ENCODE measurements around the gene ERICH6. TPM values are rescaled to one million over a fixed set of nuclear protein-coding genes. Genes with fewer than 3 reads are reported as not detected.

The ERICH6 gene
- total RNA-seq, 4 donors from 2014 or later, result not detected

DNA sequence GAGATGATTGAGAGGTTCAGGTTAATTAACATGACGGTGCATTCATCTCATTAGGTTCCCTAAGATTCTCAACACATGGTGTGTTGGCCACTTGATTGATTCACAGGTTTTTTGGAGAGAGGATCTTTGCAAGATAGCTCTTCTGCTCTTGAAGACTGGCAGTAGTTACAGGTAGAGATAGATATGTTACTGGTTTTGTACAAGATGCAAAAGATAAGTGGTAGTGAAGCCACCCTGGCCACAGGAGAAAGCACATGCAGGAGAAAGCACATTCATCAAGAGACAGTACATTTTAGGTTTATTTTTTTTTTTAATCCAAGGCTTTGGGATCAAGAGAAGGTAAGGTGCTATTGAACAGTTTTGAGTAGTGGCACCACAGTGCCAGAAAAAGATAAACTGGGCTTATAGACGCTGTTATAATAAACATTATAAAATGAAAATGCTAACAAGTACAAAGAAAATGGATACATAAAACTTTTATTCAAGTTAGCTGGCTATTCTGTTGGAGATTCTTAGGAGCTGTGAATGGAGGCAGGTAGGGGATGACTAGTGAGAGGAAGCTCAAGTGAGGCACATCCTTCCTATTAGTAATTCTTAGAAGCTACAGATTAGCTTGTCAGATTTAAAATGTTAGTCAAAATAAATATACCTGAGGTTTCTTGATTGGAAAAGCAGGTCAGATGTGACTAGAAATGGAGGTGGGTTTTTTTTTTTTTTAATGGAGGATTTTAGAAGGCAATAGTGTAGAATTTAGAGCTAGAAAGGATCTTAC lies 89.8 kb downstream of the ERICH6 start:
- Histone ChIP-seq H3K36me3 (peaks cover 0 to 6% (median 2%) of the 10 kb centered on the region in 4 donors), H3K4me3 (no peak overlapping the region), H3K27ac (no peak overlapping the region), H3K27me3 (no peaks in the 10 kb centered on the region), H3K4me1 (peaks cover 0 to 19% (median 6%) of the 10 kb centered on the region in 4 donors), H3K9me3 (no peaks in the 10 kb centered on the region)
- in situ Hi-C loops (cut with MboI; ENCODE audit: low pct_ligation_motif_present in 1 of 4, low pct_unique_long_range_greater_than_20kb in 1 of 4, low sequenced_read_pairs in 3 of 4) (no loop called here), intact Hi-C loops (cut with DNase I; ENCODE audit: low total_unique reads) (no loop called here)
- DNase-seq, result no peak
- 77% methylated on average over 2 of the region's 2 CpGs for WGBS, 2 donors (ENCODE audit: low coverage in 1 of 2)
- TF ChIP-seq, protein P1, sequence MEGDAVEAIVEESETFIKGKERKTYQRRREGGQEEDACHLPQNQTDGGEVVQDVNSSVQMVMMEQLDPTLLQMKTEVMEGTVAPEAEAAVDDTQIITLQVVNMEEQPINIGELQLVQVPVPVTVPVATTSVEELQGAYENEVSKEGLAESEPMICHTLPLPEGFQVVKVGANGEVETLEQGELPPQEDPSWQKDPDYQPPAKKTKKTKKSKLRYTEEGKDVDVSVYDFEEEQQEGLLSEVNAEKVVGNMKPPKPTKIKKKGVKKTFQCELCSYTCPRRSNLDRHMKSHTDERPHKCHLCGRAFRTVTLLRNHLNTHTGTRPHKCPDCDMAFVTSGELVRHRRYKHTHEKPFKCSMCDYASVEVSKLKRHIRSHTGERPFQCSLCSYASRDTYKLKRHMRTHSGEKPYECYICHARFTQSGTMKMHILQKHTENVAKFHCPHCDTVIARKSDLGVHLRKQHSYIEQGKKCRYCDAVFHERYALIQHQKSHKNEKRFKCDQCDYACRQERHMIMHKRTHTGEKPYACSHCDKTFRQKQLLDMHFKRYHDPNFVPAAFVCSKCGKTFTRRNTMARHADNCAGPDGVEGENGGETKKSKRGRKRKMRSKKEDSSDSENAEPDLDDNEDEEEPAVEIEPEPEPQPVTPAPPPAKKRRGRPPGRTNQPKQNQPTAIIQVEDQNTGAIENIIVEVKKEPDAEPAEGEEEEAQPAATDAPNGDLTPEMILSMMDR (IDR thresholded peaks at IDR 0.05), result no peak
- TF ChIP-seq POLR2AphosphoS5 (IDR thresholded peaks at IDR 0.05) (no peak), POLR2A (IDR thresholded peaks at IDR 0.05) (no peak), EP300 (IDR thresholded peaks at IDR 0.05; ENCODE audit: low read depth) (no peak)

DNA sequence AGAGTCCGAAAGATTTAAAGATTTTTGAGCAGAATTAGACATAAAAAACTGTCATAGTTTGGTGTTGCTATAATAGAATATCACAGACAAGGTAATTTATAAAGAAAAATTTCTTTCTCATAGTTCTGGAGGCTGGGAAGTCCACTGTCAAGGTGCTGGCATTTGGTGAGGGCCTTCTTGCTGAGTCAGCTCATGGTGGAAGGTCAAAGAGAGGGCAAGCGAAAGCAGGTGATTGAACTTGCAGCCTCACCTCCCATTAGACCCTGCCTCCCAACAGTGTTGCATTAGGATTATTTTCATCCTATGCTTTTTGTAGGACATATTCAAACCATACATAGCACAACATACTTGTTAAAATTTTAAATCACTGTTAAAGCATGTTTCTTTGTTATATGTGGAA lies 90.7 kb downstream of the ERICH6 start:
- no peak for DNase-seq
- no peak overlapping the region for H3K4me3 ChIP-seq
- in situ Hi-C loops (cut with MboI; ENCODE audit: low pct_ligation_motif_present in 1 of 4, low pct_unique_long_range_greater_than_20kb in 1 of 4, low sequenced_read_pairs in 3 of 4) (no loop called here), intact Hi-C loops (cut with DNase I; ENCODE audit: low total_unique reads) (no loop called here)
- H3K9me3 ChIP-seq, result no peaks in the 10 kb centered on the region
- H3K27me3 ChIP-seq, result no peaks in the 10 kb centered on the region
- 89 to 94% methylated on average over 2 of the region's 2 CpGs for WGBS, 2 donors (ENCODE audit: low coverage in 1 of 2)
- TF ChIP-seq POLR2AphosphoS5 (IDR thresholded peaks at IDR 0.05) (no peak), EP300 (IDR thresholded peaks at IDR 0.05; ENCODE audit: low read depth) (no peak), POLR2A (IDR thresholded peaks at IDR 0.05) (no peak)
- TF ChIP-seq, protein P1 (IDR thresholded peaks at IDR 0.05), result no peak
- peaks cover 0 to 26% (median 8%) of the 10 kb centered on the region in 4 donors for H3K4me1 ChIP-seq
- H3K36me3 ChIP-seq, result peaks cover 0 to 6% (median 2%) of the 10 kb centered on the region in 4 donors
- H3K27ac ChIP-seq, result no peak overlapping the region

DNA sequence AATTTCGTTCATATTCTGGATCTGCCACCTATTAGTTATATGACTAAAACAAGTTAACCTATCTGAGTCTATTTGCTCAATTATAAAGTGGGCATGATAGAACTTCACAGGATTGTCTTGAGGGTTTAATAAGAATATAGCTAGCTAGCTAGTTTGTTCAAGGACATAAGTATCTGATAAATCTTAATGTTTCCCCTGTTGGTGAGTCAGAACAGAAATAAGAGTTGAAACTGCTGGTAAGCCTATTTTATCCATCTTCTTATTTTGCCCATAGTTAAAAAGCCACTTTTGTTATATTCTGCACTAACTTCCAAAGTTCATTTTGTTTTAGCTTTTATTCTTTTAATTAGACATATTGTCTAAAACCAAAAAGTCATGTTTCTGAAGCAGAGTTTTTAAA lies 91.2 kb downstream of the ERICH6 start:
- 86 to 89% methylated on average over 1 of the region's 1 CpG for WGBS, 2 donors (ENCODE audit: low coverage in 1 of 2)

DNA sequence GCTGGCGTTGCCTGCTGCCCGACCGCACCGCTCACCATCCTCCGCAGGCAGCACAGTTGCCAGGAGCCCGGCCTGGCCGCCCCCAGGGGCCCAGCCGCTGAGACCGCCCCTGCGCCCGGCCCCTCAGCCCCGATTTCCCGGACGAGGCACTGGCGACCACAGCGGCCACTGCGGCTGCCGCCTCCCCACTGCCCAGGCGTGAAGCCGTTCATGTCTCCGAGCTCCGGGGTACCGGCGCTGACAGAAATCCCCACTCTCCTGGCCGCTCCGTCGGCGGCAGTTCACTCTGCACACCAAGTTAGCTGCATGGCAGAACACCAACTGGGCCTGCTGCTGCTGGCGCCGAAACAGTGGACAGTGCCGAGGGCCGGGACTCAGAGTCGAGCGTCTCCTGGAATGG lies 92.1 kb downstream of the ERICH6 start:
- 97 to 100% methylated on average over 6 to 34 of the region's 34 CpGs for WGBS, 2 donors (ENCODE audit: low coverage in 1 of 2)
- in situ Hi-C loops (cut with MboI; ENCODE audit: low pct_ligation_motif_present in 1 of 4, low pct_unique_long_range_greater_than_20kb in 1 of 4, low sequenced_read_pairs in 3 of 4) (no loop called here), intact Hi-C loops (cut with DNase I; ENCODE audit: low total_unique reads) (no loop called here)
- Histone ChIP-seq H3K27ac (no peak overlapping the region), H3K36me3 (peaks cover 0 to 6% (median 2%) of the 10 kb centered on the region in 4 donors), H3K4me3 (no peak overlapping the region), H3K4me1 (peaks cover 4 to 38% (median 17%) of the 10 kb centered on the region in 4 donors), H3K9me3 (no peaks in the 10 kb centered on the region), H3K27me3 (no peaks in the 10 kb centered on the region)
- TF ChIP-seq POLR2AphosphoS5 (IDR thresholded peaks at IDR 0.05) (no peak), POLR2A (IDR thresholded peaks at IDR 0.05) (no peak), EP300 (IDR thresholded peaks at IDR 0.05; ENCODE audit: low read depth) (no peak)
- TF ChIP-seq, protein P1 (IDR thresholded peaks at IDR 0.05), result no peak
- no peak for DNase-seq

More for the DNA sequence above, 91.2 kb downstream of the ERICH6 start:
- in situ Hi-C loops (cut with MboI; ENCODE audit: low pct_ligation_motif_present in 1 of 4, low pct_unique_long_range_greater_than_20kb in 1 of 4, low sequenced_read_pairs in 3 of 4) (no loop called here), intact Hi-C loops (cut with DNase I; ENCODE audit: low total_unique reads) (no loop called here)
- no peaks in the 10 kb centered on the region for H3K27me3 ChIP-seq
- no peak for DNase-seq
- peaks cover 0 to 31% (median 13%) of the 10 kb centered on the region in 4 donors for H3K4me1 ChIP-seq
- H3K4me3 ChIP-seq, result no peak overlapping the region
- H3K27ac ChIP-seq, result no peak overlapping the region
- H3K36me3 ChIP-seq, result peaks cover 0 to 6% (median 2%) of the 10 kb centered on the region in 4 donors
- TF ChIP-seq EP300 (IDR thresholded peaks at IDR 0.05; ENCODE audit: low read depth) (no peak), POLR2AphosphoS5 (IDR thresholded peaks at IDR 0.05) (no peak), POLR2A (IDR thresholded peaks at IDR 0.05) (no peak)
- TF ChIP-seq, protein P1 (IDR thresholded peaks at IDR 0.05), result no peak
- no peaks in the 10 kb centered on the region for H3K9me3 ChIP-seq
